ENCODE data around the gene ARAP1.

Gene ARAP1

GRCh38 chr11:72680624-72681158, 71.5 kb downstream of the ARAP1 start:
- TF ChIP-seq, protein P1, sequence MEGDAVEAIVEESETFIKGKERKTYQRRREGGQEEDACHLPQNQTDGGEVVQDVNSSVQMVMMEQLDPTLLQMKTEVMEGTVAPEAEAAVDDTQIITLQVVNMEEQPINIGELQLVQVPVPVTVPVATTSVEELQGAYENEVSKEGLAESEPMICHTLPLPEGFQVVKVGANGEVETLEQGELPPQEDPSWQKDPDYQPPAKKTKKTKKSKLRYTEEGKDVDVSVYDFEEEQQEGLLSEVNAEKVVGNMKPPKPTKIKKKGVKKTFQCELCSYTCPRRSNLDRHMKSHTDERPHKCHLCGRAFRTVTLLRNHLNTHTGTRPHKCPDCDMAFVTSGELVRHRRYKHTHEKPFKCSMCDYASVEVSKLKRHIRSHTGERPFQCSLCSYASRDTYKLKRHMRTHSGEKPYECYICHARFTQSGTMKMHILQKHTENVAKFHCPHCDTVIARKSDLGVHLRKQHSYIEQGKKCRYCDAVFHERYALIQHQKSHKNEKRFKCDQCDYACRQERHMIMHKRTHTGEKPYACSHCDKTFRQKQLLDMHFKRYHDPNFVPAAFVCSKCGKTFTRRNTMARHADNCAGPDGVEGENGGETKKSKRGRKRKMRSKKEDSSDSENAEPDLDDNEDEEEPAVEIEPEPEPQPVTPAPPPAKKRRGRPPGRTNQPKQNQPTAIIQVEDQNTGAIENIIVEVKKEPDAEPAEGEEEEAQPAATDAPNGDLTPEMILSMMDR (IDR thresholded peaks at IDR 0.05; ENCODE audit: low read depth, low read length), result no peak
- no peak overlapping the region for H3K4me3 ChIP-seq (ENCODE audit: low read depth, low read length)

DNA sequence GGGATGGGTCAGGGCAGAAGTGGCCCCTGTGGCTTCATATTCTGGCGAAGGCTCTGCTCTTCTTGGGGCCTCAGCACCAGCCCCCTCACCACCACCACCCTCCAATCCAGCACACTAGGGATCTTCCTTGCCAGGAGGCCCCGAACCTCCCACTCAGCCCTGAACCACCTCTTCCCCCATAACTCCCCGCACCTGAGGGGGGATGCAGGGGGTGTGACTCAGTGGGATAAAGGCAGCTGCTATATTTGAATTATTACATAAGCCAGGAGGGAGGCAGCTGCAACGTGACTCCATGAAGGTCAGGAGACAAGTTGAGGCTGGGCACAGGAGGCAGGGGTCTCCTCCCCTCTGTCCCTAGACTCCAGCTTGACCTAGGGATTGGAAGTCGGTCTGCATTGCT, 72.3 kb downstream of the ARAP1 start:
- TF ChIP-seq, protein P1 (IDR thresholded peaks at IDR 0.05; ENCODE audit: low read depth, low read length), result no peak
- H3K4me3 ChIP-seq (ENCODE audit: low read depth, low read length), result no peak overlapping the region

DNA sequence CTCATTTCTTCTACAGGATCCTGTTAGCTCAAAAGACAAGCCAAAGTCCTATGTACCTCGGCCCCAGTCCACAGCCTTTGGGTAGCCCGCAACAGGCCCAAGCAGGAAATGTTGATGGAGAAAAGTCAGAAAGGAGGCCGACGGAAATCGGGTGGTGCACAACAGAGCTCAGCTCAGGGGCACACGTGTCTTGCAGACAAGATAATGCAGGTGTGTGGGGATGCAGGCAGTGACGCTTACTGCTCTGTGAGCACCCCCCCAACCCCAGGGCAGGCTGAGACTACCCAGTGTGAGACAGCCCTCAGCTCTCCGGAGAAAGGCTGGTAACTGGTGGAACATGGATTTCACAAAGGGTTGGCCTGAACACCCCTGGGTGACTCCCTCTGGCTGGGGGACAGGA, 73.7 kb downstream of the ARAP1 start:
- TF ChIP-seq, protein P1 (IDR thresholded peaks at IDR 0.05; ENCODE audit: low read depth, low read length), result no peak
- H3K4me3 ChIP-seq (ENCODE audit: low read depth, low read length), result no peak overlapping the region

- H3K4me3 ChIP-seq (ENCODE audit: low read depth, low read length), result no peak overlapping the region
- TF ChIP-seq, protein P1 (IDR thresholded peaks at IDR 0.05; ENCODE audit: low read depth, low read length), result no peak
Measured at GRCh38 chr11:72676861-72677341, 75.3 kb downstream of the ARAP1 start.

DNA sequence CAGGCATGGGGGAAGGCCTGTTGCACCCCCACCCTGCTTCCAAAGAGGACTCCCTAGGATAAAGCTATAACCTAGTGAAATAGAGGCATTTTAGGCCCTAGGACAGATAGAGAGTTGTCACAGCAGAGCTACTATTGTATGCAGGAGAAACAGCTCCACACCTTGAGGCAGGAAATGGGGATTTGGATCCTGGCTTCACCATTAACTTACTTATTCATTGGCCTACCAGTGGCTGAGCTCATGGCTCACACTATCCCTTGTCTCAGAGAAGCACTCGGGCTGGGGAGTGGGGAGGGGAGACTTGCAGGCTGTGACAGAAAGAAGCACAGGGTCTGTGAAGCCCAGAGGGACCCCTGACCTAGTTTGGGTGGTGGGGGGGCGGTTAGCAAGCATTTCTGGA, 77.0 kb downstream of the ARAP1 start:
- TF ChIP-seq, protein P1 (IDR thresholded peaks at IDR 0.05; ENCODE audit: low read depth, low read length), result no peak
- H3K4me3 ChIP-seq (ENCODE audit: low read depth, low read length), result no peak overlapping the region

GRCh38 chr11:72673943-72674828, 78.0 kb downstream of the ARAP1 start, which contains the start of gene PDE2A:
Gene PDE2A (minus strand): TSS chr11:72674422. CDS start chr11:72674207, 215 bp downstream.
- TF ChIP-seq, protein P1 (IDR thresholded peaks at IDR 0.05; ENCODE audit: low read depth, low read length), result no peak
- no peak within 1 kb of the TSS for H3K4me3 ChIP-seq (ENCODE audit: low read depth, low read length)
